GM21528 (cell line): ENCODE data around the gene PTPN20.
"Not testable (repeated sequence)": the region's sequence is repeated elsewhere in the genome, so short reads cannot be mapped to it uniquely, and the experiment has no call there.

ENCODE experiments used
- ATAC-seq: cut with Tn5 transposase; IDR thresholded peaks from one replicate; pipeline ENCODE4 v1.9.1; 2021; ENCODE audit warnings: mild to moderate bottlenecking, moderate library complexity; ENCODE audit not compliant: unreplicated experiment, low FRiP score

Gene PTPN20, protein sequence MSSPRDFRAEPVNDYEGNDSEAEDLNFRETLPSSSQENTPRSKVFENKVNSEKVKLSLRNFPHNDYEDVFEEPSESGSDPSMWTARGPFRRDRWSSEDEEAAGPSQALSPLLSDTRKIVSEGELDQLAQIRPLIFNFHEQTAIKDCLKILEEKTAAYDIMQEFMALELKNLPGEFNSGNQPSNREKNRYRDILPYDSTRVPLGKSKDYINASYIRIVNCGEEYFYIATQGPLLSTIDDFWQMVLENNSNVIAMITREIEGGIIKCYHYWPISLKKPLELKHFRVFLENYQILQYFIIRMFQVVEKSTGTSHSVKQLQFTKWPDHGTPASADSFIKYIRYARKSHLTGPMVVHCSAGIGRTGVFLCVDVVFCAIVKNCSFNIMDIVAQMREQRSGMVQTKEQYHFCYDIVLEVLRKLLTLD

GRCh38 chr10:46911144-46911876, at the start of gene PTPN20:
PTPN20 (plus strand) TSS chr10:46911428; CDS start chr10:46932500, 21,072 bp downstream.
- not testable (repeated sequence) for ATAC-seq

DNA sequence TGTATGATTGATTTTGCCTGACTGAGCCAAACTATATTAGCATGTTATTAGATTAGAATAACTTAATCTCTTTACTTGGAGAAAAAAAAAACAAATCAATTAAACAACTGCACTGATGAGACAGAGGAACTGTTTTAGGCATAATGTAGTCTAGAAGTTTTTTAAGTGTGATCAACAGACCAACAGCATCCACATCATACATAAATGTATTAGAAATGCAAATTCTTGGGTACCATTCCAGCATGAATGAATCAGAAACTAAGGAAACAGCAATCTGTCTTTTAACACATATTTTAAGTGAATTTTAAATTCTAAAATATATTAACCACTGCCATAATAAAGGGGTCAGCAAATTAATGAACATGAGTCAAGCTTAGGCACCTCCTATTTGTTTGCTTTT, 41.5 kb upstream of the PTPN20 start:
- ATAC-seq = not testable (repeated sequence)

DNA sequence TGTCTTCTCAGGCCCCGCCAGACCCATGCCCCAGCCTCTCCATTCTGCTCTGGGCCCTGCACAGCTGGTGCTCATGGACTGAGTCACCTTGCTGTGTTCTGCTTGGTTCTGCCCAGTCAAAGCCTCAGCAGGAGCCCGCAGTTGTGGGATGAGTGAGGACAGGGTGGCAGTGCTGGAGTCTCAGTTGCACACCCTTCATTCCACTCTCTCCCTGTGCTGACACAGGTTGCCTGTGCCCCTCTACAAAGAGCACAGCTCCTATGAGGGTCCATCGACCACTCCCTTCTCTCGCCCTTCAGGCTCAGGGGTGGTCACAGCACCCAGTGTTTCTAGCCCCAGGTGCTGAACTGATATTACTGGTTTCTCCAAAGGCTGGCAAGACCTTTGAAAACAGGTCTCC, 39.6 kb upstream of the PTPN20 start:
- ATAC-seq = not testable (repeated sequence)

DNA sequence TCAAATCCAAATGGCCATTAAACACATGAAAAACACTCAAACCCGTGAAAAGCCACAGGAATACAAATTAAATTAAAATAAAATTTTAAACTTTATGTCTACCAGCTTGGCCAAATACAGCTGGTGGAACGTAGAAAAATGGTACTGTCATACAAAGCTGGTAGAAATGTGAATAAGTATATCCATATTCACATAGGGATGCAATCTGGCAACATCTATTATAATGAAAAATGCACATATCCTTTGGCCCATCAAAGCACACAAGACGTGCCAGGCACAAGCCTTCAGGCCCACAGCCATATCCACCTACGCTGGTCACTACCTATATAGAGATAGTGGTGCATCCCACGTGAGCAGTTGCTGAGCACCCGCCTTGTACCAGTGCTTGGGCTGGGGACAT, 35.9 kb upstream of the PTPN20 start:
- not testable (repeated sequence) for ATAC-seq

DNA sequence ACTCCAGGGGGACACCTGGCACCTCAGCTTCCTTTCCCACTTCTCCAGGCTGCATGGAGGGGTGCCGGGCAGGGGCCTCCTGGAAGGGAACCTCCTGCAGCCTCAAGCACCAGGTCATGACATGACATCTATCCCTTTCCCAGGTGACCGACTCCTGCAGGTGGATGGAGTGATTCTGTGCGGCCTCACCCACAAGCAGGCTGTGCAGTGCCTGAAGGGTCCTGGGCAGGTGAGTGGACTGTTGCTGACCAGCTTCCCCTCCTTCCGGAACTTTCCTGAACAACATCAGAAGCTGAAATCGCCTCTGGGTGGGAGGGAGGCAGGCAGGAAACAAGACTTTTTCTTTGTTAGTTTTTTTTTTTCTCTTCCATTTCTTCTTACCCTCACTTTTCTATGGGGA, 34.5 kb upstream of the PTPN20 start:
- not testable (repeated sequence) for ATAC-seq

DNA sequence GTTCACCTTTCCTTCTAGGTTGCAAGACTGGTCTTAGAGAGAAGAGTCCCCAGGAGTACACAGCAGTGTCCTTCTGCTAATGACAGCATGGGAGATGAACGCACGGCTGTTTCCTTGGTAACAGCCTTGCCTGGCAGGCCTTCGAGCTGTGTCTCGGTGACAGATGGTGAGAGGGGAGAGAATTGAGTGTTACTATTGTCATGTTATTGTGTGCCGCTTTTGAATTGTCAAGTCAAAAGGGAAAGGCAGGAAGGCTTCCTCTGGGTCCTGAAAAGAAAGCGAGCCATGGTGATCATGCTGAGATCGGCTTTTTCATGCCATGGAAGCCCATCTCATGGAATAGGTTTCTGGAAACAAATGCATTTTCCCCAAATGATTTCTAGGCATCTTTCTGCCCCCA, 32.5 kb upstream of the PTPN20 start:
- not testable (repeated sequence) for ATAC-seq

- not testable (repeated sequence) for ATAC-seq
Observed at GRCh38 chr10:46890813-46891611, 20.2 kb upstream of the PTPN20 start.

DNA sequence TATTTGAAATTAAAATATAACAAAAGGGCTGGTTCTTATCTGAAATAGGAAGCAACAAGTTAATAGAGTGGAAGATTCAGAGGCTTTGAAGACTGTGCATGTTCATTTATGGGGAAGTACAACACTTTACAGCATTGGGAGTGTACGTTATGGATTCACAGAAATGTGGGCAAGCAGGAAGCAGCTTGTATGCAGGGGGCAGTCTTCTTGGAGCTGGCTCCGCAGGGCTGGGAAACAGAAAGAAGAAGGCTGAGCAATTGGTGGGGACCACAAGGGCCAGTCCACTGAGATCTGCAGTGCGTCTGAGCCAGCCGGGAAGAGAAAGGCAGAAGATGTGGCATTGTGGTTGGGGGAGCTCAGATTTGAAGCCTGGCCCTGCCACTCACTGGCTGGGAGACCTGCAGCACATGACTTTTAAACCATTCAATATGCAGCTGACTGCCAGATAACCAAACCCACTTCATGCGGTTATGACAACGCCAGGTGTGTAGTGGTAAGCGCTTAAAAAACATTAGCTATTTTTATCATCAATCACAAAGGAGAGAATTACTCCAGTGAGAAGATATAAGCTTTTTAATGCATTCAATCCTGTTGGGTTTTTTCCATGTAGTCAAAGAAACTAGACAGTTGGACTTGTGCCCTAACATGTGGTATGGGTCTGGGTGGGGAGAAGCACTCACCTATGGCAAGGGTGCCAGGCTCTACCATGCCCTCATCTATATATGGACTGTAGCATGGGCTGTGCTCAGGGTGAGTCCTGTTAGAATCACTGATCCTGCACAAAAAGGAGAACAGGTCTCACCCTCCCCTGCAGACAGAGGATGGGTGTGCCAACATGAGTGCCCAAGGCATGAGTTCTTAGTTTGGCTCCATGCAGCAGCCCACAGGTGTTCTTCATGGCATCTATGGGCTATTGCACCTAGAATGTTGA, 14.2 kb upstream of the PTPN20 start:
- not testable (repeated sequence) for ATAC-seq

GRCh38 chr10:46901247-46901646, 10.0 kb upstream of the PTPN20 start:
- ATAC-seq = not testable (repeated sequence)

GRCh38 chr10:46903874-46904273, 7.4 kb upstream of the PTPN20 start:
- ATAC-seq = not testable (repeated sequence)

DNA sequence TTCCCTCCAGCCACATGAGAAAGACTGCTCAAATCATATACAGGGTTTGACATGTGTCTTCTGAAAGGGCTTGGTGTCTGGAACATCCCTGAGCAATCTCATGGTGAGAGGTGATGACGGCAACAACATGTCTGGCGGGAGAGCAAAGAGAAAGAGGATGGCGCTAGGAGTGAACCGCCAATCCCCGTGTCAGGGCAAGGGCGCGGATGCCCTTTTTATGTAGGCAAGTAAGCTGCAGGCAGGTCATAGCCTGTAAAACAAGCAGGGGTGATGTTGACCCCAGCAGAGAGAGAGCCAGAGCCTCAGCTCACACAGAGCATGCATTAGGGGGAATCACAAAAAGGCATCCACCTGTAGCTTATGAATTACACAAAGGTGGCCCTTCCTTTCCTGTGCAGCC, 4.9 kb upstream of the PTPN20 start:
- not testable (repeated sequence) for ATAC-seq

- not testable (repeated sequence) for ATAC-seq
Observed at GRCh38 chr10:46907185-46908117, 3.8 kb upstream of the PTPN20 start.

GRCh38 chr10:46922498-46922897, 11.3 kb downstream of the PTPN20 start:
- ATAC-seq = not testable (repeated sequence)

- not testable (repeated sequence) for ATAC-seq
Observed at GRCh38 chr10:46925156-46925555, 13.9 kb downstream of the PTPN20 start.

DNA sequence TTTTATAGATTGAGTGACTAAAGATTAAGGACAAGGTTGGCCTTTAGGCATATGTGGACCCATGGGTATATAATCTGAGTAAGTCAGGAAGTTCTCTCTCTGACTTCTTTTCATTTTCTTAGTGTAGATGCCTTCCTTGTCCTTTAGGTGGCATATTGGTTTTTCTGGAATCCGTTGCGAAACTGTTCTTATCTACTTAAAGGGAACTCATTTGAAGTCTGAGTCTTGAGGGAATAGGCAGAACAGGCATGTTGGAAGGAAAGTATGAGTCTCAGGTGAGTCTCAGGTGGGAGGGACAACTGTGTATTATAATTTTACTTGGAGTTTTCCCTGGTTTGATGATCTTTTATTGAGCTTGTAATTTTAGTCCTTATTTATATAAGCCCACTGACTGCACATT, 14.6 kb downstream of the PTPN20 start:
- ATAC-seq = not testable (repeated sequence)

DNA sequence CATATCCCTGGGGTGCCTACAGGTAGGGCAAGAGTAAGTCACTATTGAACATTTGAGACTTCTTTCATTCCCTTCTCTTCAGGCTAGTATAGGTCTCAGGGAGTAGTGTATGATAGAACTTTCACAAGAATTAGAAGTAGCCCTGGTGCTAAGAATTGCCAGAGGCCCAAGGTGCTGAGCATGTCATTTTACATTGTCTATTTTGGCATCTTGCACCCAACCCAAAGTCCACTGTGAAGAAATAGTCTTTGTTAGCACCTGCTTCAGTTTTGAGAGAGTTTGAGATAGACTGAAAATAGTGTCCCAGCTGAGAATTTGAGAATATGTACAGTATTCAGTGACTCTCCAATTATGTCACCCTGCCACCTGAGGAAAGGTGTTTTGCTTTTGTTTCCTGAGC, 17.6 kb downstream of the PTPN20 start:
- not testable (repeated sequence) for ATAC-seq

- ATAC-seq = not testable (repeated sequence)
Observed at GRCh38 chr10:46932383-46932782, 21.2 kb downstream of the PTPN20 start.

DNA sequence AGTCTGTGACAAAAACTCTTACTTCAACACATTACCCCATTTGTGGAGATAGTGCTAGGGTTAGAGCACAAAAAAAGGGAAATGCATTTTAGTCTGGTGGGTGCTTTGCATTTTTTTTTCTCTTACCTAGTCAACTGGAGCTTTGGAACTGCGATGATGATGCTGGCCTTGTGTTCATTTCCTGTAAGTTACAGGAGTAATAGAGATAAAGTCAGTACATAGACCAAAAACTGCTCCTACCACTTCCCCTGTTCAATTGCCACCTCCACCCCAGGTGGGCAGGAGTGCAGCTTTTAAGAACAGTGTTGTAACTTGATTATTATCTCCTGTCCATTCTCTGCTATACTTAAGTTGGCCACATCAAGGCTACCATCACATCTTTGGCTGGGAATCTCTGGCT, 29.9 kb downstream of the PTPN20 start:
- not testable (repeated sequence) for ATAC-seq
